Panc1 (cell line): ENCODE measurements around the gene GRIK1.

Source experiments
- CTCF ChIP-seq: fragments of 450-650 bp; IDR thresholded peaks from 2 replicates; pipeline ENCODE4 v1.5.1; 2017; ENCODE audit warnings: mild to moderate bottlenecking
- POLR2AphosphoS5 ChIP-seq: IDR thresholded peaks from 2 replicates; pipeline ENCODE4 v1.6.1; 2012; ENCODE audit warnings: mild to moderate bottlenecking, low read depth, low read length, moderate library complexity
- REST ChIP-seq, 2 experiments: IDR thresholded peaks; 2 replicates each; pipeline ENCODE4 v1.6.1; 2011 to 2012; ENCODE audit warnings: low read depth in 2 of 2, control low read depth in 1 of 2, low read length in 1 of 2, mild to moderate bottlenecking in 1 of 2, moderate library complexity in 1 of 2; ENCODE audit not compliant: insufficient read depth in 1 of 2
- TCF7L2 ChIP-seq: IDR thresholded peaks from 2 replicates; pipeline ENCODE4 v1.6.1; 2011; ENCODE audit warnings: mild to moderate bottlenecking, low read depth, low read length, inconsistent platforms

- TF ChIP-seq CTCF (no peak), POLR2AphosphoS5 (no peak), REST (IDR thresholded peaks at IDR 0.05; ENCODE audit: insufficient read depth in 1 of 2, low read depth in 2 of 2, low read length in 1 of 2) (no peak), TCF7L2 (no peak)
These were observed 438.3 kb downstream of the GRIK1 start for GRCh38 chr21:29501451-29501850.
